ENCODE measurements around the gene TUBB2A. TPM values are rescaled to one million over a fixed set of nuclear protein-coding genes. Genes with fewer than 3 reads are reported as not detected.
"Not testable (repeated sequence)": the region's sequence is repeated elsewhere in the genome, so short reads cannot be mapped to it uniquely, and the experiment has no call there.

The TUBB2A gene
- total RNA-seq, 1 experiment from 2014 or later = 33.3 TPM

- H3K4me3 ChIP-seq (ENCODE audit: low read depth in 2 of 2, low read length in 2 of 2) = no peak overlapping the region
- no peak for DNase-seq (ENCODE audit: low read depth, low spot score)
- TF ChIP-seq POLR2AphosphoS5 (IDR thresholded peaks at IDR 0.05; ENCODE audit: low read depth, low read length) (no peak), TCF7L2 (IDR thresholded peaks at IDR 0.05; ENCODE audit: low read depth, low read length) (no peak), REST (IDR thresholded peaks at IDR 0.05; ENCODE audit: insufficient read depth in 1 of 2, low read depth in 2 of 2, low read length in 1 of 2) (no peak)
- no peak for ATAC-seq
- H3K27ac ChIP-seq (ENCODE audit: low read length) = no peak overlapping the region
- intact Hi-C loops (cut with micrococcal nuclease; ENCODE audit: unreplicated experiment) (no loop called here), in situ Hi-C loops (cut with HindIII; ENCODE audit: low pct_unique_long_range_greater_than_20kb, low sequenced_read_pairs) (no loop called here)
- no TSS peak for BruUV-seq (replicated peaks)
- POLR2A ChIA-PET = no interaction called here
- CTCF ChIA-PET = no interaction called here
- no peaks in the 10 kb centered on the region; the same call in none of the 2 replicates for H3K36me3 ChIP-seq (ENCODE audit: control insufficient read depth, insufficient read depth, low read length)
- H3K9me3 ChIP-seq (ENCODE audit: control insufficient read depth, insufficient read depth, low read depth, low read length) = no peaks in the 10 kb centered on the region
- H3K27me3 ChIP-seq (ENCODE audit: control insufficient read depth, insufficient read depth, low read length) = no peaks in the 10 kb centered on the region
- no peaks in the 10 kb centered on the region for H3K4me1 ChIP-seq (ENCODE audit: control insufficient read depth, insufficient read depth, low read length)
These were observed 19.0 kb downstream of the TUBB2A start for GRCh38 chr6:3138341-3138740.

- H3K4me1 ChIP-seq (ENCODE audit: control insufficient read depth, insufficient read depth, low read length); H3K27me3 ChIP-seq (ENCODE audit: control insufficient read depth, insufficient read depth, low read length); intact Hi-C loops (cut with micrococcal nuclease; ENCODE audit: unreplicated experiment); H3K27ac ChIP-seq (ENCODE audit: low read length); POLR2A ChIA-PET; CTCF ChIA-PET; BruUV-seq (replicated peaks); H3K36me3 ChIP-seq (ENCODE audit: control insufficient read depth, insufficient read depth, low read length); ATAC-seq; H3K9me3 ChIP-seq (ENCODE audit: control insufficient read depth, insufficient read depth, low read depth, low read length); DNase-seq (ENCODE audit: low read depth, low spot score); in situ Hi-C loops (cut with HindIII; ENCODE audit: low pct_unique_long_range_greater_than_20kb, low sequenced_read_pairs); H3K4me3 ChIP-seq (ENCODE audit: low read depth in 2 of 2, low read length in 2 of 2): not testable (repeated sequence)
These were observed 19.5 kb downstream of the TUBB2A start for GRCh38 chr6:3137873-3138272.

GRCh38 chr6:3137057-3137777 is 20.1 kb downstream of the TUBB2A start:
- intact Hi-C loops (cut with micrococcal nuclease; ENCODE audit: unreplicated experiment) (no loop called here), in situ Hi-C loops (cut with HindIII; ENCODE audit: low pct_unique_long_range_greater_than_20kb, low sequenced_read_pairs) (no loop called here)
- H3K27me3 ChIP-seq (ENCODE audit: control insufficient read depth, insufficient read depth, low read length) = no peaks in the 10 kb centered on the region
- TF ChIP-seq REST (IDR thresholded peaks at IDR 0.05; ENCODE audit: insufficient read depth in 1 of 2, low read depth in 2 of 2, low read length in 1 of 2) (no peak), POLR2AphosphoS5 (IDR thresholded peaks at IDR 0.05; ENCODE audit: low read depth, low read length) (no peak), CTCF (IDR thresholded peaks at IDR 0.05) (no peak), SIN3A (IDR thresholded peaks at IDR 0.05; ENCODE audit: borderline replicate concordance, insufficient read depth, low read depth, low read length) (no peak), TCF7L2 (IDR thresholded peaks at IDR 0.05; ENCODE audit: low read depth, low read length) (no peak)
- BruUV-seq (replicated peaks) = no TSS peak
- H3K4me3 ChIP-seq (ENCODE audit: low read depth in 2 of 2, low read length in 2 of 2) = no peak overlapping the region
- DNase-seq (ENCODE audit: low read depth, low spot score) = no peak
- no peaks in the 10 kb centered on the region; the same call in none of the 2 replicates for H3K36me3 ChIP-seq (ENCODE audit: control insufficient read depth, insufficient read depth, low read length)
- H3K9me3 ChIP-seq (ENCODE audit: control insufficient read depth, insufficient read depth, low read depth, low read length) = no peaks in the 10 kb centered on the region
- H3K27ac ChIP-seq (ENCODE audit: low read length) = no peak overlapping the region
- no peaks in the 10 kb centered on the region for H3K4me1 ChIP-seq (ENCODE audit: control insufficient read depth, insufficient read depth, low read length)
- ChIA-PET POLR2A (no interaction called here), CTCF (no interaction called here)
- 0 out of 2 replicates have a peak, but pooled peaks have one; percentile 34 for ATAC-seq

Data from Panc1 (cell line).